ENCODE results near the gene PDS5B. TPM values are rescaled to one million over a fixed set of nuclear protein-coding genes. Genes with fewer than 3 reads are reported as not detected.

The PDS5B gene
- total and polyA plus RNA-seq, 10 donors, result 4.5 to 65.9 (median 50.9) TPM

DNA sequence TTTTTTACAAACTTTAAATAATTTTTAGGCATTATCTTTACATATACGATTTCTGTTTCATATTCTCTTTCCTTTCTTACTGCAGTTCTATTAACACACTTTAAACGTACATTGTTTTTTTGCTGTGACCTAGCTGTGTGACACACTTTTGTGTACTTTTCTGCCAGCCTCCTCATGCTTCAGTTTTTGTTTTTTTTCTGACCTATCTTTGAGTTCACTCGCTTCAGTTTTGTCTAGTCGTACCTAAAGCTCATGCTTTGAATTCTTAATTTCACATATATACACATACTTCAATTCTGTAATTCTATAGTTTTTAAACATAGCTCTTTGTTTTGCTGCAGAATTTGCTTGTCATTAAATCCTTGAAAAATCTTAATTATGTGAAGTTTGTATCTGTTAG is 150.4 kb downstream of the PDS5B start:
- Histone ChIP-seq H3K4me1 (peaks cover 3 to 40% (median 23%) of the 10 kb centered on the region in 6 donors), H3K36me3 (peaks cover 0 to 21% (median 0%) of the 10 kb centered on the region in 6 donors), H3K27me3 (replicated peaks in 1 of 7) (no peaks in the 10 kb centered on the region), H3K9me3 (no peaks in the 10 kb centered on the region), H3K4me3 (peak overlapping the region in 5 of 8 donors; percentile 4 to 42 (median 19)), H3K27ac (peak overlapping the region; percentile 20 to 87 (median 78))
- intact Hi-C loops (cut with DNase I; ENCODE audit: low total_unique reads), result no loop called here
- TF ChIP-seq POLR2AphosphoS5 (IDR thresholded peaks at IDR 0.05) (no peak), POLR2A (IDR thresholded peaks at IDR 0.05) (no peak)
- TF ChIP-seq, protein P1, sequence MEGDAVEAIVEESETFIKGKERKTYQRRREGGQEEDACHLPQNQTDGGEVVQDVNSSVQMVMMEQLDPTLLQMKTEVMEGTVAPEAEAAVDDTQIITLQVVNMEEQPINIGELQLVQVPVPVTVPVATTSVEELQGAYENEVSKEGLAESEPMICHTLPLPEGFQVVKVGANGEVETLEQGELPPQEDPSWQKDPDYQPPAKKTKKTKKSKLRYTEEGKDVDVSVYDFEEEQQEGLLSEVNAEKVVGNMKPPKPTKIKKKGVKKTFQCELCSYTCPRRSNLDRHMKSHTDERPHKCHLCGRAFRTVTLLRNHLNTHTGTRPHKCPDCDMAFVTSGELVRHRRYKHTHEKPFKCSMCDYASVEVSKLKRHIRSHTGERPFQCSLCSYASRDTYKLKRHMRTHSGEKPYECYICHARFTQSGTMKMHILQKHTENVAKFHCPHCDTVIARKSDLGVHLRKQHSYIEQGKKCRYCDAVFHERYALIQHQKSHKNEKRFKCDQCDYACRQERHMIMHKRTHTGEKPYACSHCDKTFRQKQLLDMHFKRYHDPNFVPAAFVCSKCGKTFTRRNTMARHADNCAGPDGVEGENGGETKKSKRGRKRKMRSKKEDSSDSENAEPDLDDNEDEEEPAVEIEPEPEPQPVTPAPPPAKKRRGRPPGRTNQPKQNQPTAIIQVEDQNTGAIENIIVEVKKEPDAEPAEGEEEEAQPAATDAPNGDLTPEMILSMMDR (IDR thresholded peaks at IDR 0.05 in 8 of 11, conservative IDR thresholded peaks at IDR 0.05 in 3 of 11), result no peak
- whole genome bisulfite sequencing, 5 donors, result 27 to 57% (median 49%) methylated on average over 4 of the region's 4 CpGs
- no peak for DNase-seq

DNA sequence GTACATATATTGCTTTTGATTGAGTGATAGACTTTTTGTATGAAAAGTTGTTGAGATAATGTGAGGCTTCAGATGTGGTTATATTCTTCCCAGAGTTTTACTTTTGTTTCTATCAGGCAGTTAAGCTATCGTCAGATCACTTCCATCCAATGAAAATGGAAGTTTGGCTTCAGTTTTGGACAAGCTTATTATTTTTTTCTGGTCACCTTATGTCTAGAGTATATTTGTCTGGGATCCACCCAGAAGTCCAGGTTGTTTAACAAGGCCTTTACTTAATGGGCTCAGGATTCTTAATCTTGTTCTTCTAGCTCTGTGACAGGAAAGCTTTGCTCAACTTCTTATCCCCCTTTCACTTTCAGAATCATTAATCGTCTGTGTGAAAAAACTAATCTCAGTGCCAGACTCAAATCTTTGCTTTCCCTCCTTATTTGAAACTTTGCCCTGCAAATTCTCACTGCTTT is 150.9 kb downstream of the PDS5B start:
- WGBS, 5 donors, result 7 to 21% (median 9%) methylated on average over 2 of the region's 2 CpGs
- no peak for DNase-seq
- Histone ChIP-seq H3K4me1 (peaks cover 3 to 35% (median 22%) of the 10 kb centered on the region in 6 donors), H3K27ac (peak overlapping the region; percentile 20 to 87 (median 78)), H3K9me3 (no peaks in the 10 kb centered on the region), H3K36me3 (peaks cover 0 to 26% (median under 1%) of the 10 kb centered on the region in 6 donors), H3K27me3 (replicated peaks in 1 of 7) (no peaks in the 10 kb centered on the region), H3K4me3 (peak overlapping the region in 6 of 8 donors; percentile 4 to 42 (median 21))
- TF ChIP-seq POLR2A (IDR thresholded peaks at IDR 0.05) (no peak), POLR2AphosphoS5 (IDR thresholded peaks at IDR 0.05) (no peak)
- TF ChIP-seq, protein P1 (IDR thresholded peaks at IDR 0.05 in 8 of 11, conservative IDR thresholded peaks at IDR 0.05 in 3 of 11), result no peak
- intact Hi-C loops (cut with DNase I; ENCODE audit: low total_unique reads), result no loop called here

DNA sequence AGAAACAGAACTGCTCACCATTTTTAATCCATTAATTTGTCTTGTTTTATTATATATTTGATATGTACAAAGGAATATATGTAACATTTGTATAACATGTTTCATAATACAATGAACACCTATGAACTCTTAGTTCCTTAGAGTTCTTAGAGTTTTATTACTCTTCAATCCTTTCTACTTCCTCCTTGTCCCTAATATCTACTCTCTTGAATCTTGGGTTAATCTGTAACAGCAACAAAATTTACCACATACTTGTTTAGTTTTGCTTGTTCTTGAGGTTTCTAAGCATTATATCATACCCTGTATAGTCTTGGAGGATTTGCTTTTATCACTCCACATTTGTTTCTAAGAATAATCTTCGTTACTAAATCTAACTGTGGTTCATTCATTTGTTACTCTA is 151.4 kb downstream of the PDS5B start:
- Histone ChIP-seq H3K36me3 (peaks cover 0 to 26% (median 3%) of the 10 kb centered on the region in 6 donors), H3K27me3 (replicated peaks in 1 of 7) (no peaks in the 10 kb centered on the region), H3K4me3 (peak overlapping the region in 6 of 8 donors; percentile 4 to 42 (median 21)), H3K27ac (peak overlapping the region in 7 of 8 donors; percentile 57 to 87 (median 78)), H3K4me1 (peaks cover 3 to 29% (median 22%) of the 10 kb centered on the region in 6 donors), H3K9me3 (no peaks in the 10 kb centered on the region)
- intact Hi-C loops (cut with DNase I; ENCODE audit: low total_unique reads), result no loop called here
- no peak for DNase-seq
- TF ChIP-seq, protein P1 (IDR thresholded peaks at IDR 0.05 in 8 of 11, conservative IDR thresholded peaks at IDR 0.05 in 3 of 11), result no peak
- TF ChIP-seq POLR2A (IDR thresholded peaks at IDR 0.05) (no peak), POLR2AphosphoS5 (IDR thresholded peaks at IDR 0.05) (no peak)
- 89 to 96% (median 93%) methylated on average over 1 of the region's 1 CpG for WGBS, 5 donors

DNA sequence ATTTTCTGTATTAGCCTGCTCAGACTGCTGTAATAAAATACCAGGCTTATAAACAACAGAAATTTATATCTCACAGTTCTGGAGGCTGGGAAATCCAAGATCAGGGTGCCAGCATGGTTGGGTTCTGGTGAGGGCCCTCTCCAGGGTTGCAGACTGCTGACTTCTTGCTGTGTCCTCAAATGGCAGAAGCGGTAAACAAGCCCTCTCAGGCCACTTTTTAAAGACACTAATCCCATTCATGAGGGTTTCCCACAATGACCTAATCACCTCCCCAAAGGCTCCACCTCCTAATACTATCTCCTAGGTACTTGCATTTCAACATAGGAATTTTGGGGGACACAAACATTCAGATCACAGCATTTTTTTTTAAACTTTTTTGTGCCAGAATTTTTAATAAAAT is 159.3 kb downstream of the PDS5B start:
- WGBS, 5 donors, result 91 to 100% (median 96%) methylated on average over 1 of the region's 1 CpG
- Histone ChIP-seq H3K36me3 (peaks cover 0 to 82% (median 11%) of the 10 kb centered on the region in 6 donors), H3K27me3 (replicated peaks in 1 of 7) (no peaks in the 10 kb centered on the region), H3K9me3 (no peaks in the 10 kb centered on the region), H3K4me1 (no peaks in the 10 kb centered on the region), H3K27ac (no peak overlapping the region), H3K4me3 (no peak overlapping the region)
- no peak for DNase-seq
- intact Hi-C loops (cut with DNase I; ENCODE audit: low total_unique reads), result no loop called here
- TF ChIP-seq, protein P1 (IDR thresholded peaks at IDR 0.05 in 8 of 11, conservative IDR thresholded peaks at IDR 0.05 in 3 of 11), result no peak
- TF ChIP-seq POLR2AphosphoS5 (IDR thresholded peaks at IDR 0.05) (no peak), POLR2A (IDR thresholded peaks at IDR 0.05) (no peak)

Data from spleen (tissue), 11 donors.